ENCODE measurements around the gene TSKU.

- TF ChIP-seq POLR2AphosphoS5 (IDR thresholded peaks at IDR 0.05; ENCODE audit: borderline replicate concordance, low read depth, low read length) (no peak), EZH2 (IDR thresholded peaks at IDR 0.05) (no peak)
Observed at GRCh38 chr11:76747153-76747914, 35.8 kb upstream of the TSKU start.

Measured in SK-N-MC (cell line).